ENCODE measurements around the gene CPT2.

CPT2 gene
- 6.0 to 12.1 (median 10.9) reads per million in 4 donors for total RNA-seq

DNA sequence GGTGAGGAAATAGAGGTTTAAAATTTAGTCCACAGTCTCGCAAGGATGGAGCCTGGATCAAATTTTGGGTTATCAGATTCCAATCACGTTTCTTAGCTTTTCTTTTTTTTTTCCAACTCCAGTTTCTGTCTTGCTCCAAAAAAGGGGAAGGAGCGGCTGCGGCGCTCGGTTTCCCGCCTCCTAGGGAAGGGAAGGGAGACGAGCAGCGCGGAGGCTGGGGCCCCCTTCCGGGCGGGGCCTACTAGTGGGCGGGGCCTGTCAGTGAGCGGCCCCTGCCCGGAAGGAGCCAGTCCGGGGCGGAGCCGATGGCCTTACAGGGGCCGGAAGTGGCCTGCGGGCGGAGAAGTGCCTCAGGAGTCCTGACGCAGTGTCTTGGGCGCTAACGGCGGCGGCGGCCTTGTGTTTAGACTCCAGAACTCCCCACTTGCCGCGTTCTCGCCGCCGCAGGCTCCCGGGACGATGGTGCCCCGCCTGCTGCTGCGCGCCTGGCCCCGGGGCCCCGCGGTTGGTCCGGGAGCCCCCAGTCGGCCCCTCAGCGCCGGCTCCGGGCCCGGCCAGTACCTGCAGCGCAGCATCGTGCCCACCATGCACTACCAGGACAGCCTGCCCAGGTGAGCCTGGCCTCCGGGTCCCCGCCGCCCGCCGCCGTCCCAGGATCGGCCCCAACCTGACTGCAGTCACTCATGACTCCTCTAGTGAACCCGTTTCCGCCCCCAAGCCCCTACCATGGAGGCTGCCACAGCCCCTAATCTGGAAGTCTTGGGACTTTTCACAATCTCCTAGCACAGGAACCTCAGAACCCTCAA is at the start of gene CPT2:
TSS of gene CPT2 (plus strand) at position 340 of the 806 bp plus-strand sequence. CDS start at position 460, 120 bp downstream.
- peak; percentile 81 to 96 (median 86) for DNase-seq

DNA sequence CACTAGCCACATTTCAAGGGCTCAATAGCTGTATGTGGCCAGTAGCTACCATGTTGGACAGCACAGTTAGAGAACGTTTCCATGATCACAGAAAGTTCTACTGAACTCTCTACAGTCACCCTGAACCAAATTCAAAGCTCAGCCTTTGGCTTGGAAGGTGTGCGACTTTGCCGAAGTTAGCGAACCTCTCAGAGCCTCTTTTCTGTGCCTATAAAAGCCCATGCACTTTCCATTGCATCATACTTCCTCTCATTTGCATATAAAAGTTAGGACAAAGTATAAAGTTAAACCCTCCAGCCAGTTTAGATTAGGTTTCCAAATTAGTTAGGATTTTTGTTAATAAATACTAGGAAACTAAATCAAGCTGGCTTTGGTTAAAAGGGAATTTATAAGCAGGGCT is 49.5 kb upstream of the CPT2 start:
- no peak for DNase-seq

DNA sequence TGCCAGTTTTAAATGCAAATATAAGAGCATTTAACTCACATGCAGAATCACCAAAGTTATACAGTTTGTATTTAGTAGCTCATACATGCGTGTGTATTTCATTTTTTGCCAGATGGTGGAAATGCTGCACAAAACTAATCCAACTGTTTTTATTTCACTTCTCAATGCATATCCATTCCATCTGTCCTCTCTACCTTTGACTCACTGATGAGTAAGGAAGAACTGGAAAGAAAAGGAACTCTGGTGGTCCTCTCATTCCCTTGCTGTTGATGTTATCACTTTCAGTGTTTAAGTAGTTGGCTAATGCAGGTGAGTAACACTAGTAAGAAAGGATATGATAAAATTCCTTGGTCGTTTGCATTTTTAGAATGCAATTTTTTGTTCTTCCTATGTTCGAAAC is 48.5 kb upstream of the CPT2 start:
- no peak for DNase-seq

DNA sequence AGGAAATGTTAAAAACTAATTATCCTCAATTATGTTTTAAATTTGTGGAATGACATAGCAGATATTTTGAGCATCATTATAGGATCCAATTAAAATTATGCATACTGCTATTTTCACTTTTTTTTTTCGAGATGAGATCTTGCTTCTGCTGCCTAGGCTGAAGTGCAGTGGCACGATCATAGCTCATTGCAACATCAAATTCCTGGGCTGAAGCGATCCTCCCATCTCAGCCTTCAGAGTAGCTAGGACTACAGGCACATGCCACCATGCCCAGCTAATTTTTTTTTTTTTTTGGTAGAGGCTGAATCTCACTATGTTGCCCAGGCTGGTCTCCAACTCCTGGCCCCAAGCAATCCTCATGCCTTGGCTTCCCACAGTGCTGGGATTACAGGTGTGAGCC is 42.9 kb upstream of the CPT2 start:
- DNase-seq = no peak

DNA sequence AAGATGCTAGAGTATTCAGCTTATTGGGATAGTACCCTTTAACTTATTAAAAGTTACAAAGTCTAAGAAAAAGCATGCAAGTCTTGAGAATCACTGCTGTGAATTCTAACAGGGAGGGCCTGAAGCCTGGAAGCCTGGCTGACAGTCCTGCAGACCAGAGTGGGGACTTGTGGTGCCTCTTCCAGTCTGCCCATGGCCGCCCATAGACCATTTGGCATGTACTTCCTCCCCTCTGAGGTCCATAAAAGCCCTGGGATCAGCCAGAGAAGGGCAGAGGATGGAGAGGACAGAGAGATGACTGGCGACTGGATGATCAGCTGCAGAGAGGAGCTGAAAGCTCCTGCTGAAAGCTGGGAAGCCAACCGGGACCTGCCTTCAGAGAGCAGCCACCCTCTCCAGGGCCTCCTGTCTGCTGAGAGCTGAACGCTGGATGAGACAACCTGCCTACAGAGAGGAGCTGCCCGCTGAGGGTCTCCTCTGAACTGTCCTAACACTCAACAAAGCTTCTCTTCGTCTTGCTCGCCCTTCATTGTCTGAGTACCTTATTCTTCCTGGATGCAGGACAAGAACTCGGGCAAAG is 41.7 kb upstream of the CPT2 start:
- no peak for DNase-seq

DNA sequence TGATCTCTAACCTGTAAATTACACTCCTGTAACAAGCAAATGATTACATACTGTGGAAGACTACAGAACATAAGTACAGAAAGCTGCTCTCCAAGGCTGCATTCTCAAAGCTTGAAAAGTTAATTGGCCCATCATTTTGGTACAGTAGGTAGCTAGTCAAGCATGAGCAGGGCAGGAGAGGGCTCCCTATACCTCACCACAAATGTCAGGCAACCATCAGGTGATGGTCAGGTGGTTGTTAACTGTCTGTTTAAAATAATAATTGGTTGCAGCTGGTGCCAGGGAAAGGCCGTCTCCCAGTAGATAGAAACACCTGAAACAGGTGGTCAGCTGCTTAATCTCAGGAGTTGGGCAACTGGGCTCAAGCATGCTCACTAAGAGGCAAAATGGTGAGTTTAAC is 41.1 kb upstream of the CPT2 start:
- no peak for DNase-seq

DNA sequence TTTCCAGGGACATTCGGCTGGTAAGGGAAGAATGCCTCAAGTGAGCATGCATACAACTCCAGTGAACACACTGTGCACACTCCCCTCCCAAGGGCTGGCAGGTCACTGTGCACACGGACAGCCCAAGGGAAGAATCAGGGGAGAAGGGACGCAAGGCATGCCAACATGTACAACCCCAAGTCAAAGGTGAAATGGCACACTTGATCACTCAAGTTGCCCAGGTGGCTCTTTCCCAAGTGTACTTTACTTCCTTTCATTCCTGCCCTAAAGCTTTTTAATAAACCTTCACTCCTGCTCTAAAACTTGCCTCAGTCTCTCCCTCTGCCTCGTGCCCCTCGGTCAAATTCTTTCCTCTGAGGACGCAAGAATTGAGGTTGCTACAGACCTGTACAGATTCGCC is 40.7 kb upstream of the CPT2 start:
- no peak for DNase-seq

DNA sequence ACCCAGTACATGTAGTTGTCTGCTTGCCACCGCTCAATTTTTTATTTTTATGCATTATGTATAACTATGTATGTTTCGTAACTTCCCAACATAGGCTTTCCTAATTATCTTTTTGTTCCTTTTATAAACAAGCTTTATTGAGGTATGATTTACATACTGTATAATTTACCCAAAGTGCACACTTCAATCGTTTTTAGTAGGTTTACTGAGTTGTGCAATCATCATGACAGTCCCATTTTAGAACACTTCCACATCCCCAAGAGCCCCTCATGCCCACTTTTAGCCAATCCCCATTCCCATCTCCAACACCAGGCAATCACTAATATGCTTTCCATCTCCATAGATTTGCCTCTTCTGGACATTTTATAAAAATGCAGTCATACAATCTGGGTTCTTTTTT is 39.8 kb upstream of the CPT2 start:
- DNase-seq = no peak

DNA sequence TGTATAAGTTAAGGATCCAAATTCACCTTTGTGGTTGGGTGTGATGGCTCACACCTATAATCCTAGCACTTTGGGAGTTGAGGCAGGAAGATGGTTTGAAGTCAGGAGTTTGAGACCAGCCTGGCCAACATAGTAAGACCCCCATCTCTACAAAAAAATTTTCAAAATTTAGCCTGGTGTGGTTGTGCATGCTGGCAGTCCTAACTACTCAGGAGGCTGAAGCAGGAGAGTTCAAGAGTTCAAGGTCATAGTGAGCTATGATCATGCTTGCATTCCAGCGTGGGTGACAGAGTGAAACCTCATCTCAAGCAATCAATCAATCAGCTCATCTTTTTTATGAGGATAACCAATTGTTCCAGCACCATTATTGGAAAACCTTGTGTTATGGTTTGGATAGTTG is 37.7 kb upstream of the CPT2 start:
- no peak for DNase-seq

DNA sequence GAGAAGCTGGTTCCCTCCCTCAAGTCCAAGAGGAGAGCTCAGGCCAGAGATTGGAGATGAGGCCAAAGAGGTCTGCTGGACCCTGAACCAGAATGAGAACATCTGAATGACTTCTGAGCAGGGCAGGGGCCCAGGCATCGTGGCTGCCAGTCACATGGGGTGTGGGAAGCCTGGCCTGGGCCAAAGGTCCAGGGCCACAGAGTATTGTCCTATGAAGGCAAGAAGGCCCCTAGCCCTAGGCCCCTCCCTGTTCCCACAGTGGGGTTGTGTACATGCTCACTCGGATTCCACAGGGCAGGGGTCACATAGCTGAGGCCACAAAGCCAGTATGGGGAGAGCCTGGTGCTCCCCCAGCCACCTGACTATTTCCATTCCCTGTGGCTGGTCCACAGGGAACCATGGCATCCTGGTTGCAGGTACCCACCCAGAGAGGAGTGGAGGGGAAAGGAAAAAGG is 35.7 kb upstream of the CPT2 start:
- no peak for DNase-seq

DNA sequence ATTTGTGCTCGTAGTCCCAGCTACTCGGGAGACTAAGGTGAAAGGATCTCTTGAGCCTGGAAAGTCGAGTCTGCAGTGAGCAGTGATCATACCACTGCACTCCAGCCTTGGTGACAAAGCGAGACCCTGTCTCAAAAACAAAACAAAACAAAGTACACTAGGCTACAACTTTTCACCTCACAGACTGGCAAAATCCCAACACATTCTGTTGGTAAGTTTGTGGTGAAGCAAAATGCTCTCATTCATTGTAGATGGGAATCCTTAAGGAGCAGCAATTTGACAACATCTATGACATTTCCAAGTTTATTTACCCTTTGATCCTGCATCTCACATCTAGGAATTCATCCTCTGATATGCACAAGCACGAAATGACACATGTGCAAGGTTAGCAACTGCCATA is 34.0 kb upstream of the CPT2 start:
- DNase-seq = no peak

DNA sequence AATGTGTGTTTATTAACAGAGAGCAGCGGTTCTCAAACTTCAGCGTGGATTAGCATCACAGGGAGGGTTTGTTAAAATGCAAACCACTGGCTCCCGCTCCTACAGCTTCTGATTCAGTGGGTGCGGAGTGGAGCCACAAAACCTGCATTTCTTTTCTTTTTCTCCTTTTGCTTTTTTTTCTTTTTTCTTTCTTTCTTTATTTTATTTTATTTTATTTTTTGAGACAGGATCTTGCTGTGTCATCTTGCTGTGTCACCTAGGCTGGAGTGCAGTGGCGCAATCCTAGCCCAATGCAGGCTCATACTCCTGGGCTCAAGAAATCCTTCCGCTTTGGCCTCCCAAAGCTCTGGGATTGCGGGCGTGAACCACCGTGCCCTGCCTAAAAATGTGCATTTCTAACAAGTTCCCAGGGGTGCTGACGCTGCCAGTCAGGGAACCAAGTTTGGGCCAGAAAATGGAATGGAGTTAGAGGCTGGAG is 33.3 kb upstream of the CPT2 start:
- no peak for DNase-seq

DNA sequence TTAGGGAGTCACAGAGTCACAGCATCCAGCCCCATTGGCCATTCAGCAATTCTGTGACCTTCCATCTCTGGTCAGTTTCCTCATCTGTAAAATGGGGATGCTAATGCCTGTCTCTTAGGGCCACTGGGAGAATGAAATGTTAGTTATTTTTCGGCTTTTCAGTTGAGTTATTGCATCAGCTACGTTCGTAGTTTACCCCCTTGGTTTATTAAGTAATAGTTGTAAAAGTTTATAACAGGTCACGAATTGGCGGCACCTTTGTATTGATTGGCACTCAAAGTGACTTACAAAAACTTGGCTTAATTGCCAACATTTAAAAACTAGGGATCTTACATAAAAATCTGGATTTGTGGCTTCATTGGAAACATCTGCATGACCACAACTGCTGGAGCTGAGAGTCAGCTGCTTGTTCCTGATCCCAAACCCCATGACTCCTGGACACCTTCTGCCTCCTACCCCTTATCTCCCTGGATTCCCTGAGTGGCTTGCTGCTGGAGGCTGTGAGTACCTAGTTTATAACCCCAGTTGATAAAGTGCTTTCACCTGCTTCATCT is 31.1 kb upstream of the CPT2 start:
- DNase-seq = no peak

DNA sequence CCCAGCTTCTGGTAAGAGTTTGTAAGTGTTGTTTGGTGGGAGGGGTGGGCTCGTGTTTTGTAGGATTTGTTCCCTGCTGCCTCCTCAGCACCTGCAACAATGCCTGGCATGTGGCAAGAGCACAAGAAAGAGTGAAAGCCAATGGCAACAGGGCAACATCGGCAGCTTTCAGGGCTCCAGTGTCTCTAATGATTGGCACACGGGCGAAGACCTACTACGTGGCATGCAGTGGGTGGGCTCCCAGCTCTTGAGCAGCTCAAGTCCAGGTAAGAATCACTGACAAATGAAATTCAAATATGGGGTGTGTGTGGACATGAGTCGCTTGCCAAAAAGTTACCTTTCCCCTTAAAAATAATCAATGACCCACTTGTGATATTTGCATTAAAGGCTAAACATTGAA is 30.3 kb upstream of the CPT2 start:
- DNase-seq = no peak

DNA sequence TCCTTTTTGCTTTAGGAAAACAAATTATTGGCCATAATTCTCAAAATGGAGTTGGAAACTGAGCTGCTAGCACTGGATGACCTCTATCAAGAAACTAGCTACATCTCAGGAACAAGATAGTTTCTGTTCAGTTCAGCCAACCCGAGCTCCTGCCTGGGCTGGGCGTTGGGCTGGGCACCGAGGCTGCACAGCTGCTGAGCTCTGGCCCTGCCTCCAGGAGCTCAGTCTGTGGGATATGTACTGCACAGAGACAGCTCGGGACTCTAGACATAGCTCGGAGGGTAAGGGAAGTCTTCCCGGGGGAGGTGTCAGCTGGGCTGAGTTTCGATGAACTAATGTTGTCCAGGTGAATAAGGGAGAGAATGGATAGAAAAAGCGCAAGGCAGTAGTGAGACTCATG is 29.7 kb upstream of the CPT2 start:
- no peak for DNase-seq

DNA sequence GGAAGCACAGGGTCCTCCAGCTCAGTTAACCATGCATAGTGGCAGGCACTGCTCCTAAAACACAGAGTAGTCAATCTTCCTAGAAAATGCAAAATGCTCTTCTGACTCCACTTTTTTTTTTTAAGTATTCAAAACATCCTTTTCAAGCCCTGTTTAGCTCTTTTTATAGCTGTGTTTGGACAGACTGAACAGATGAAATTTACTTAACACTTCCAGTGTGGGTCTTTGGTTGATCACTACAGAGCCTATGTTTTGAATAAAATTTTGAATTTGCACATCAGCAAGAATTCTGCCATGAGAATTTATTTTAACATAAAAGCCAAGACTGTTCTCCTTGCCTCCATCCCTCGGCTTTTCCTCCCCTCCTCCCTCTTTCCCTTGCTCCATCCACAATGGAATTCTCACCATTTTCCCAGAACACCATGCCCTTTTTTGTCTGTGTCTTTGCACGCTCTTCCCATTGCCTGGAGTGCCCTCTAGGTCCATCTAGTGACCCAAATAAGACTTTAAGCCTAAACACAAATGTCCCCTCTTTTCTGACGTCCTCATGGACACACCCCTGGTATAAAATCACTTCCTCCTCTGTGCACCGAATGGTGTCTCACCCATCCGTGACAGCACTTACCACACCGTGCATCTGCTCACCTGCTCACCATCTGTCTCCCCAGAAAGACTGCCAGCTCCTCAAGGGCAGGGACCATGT is 24.0 kb upstream of the CPT2 start:
- DNase-seq = no peak

DNA sequence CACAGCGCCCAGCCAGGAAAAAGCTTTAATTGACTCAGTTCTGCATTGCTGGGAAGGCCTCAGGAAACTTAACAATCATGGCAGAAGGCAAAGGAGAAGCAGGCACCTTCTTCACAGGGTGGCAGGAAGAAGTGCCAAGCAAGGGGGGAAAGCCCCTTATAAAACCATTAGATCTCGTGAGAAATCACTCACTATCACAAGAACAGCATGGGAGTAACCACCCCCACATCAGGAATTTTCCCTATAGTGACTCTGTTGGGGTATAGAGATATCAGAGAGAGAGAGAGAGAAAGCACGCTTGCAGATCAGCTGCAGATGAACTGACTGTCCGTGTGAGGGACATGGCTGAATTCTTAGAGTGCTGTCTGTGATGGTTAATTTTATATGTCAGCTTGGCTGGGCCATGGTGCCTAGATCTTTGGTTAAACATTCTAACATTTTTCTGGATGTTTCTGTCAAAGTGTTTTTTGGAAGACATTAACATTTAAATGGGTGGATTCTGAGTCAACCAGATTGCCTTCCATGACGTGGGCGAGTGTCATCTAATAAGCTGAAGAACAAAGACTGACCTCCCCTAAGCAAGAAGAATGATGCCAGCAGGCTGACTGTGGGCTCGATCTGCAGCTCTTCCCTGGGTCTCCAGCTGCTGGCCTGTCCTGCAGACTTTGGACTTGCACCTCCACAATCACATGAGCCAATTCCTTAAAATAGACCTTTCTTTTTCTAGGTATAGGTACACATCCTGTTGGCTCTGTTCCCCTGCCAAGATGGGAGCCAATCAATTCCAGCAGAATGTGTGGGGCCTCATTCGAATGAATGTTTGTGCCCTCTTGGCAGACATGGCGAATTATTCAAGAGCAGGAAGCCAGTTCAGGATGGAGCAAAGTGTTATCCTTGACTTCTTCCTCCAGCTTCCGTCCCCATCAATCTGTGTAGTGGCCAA is 21.4 kb upstream of the CPT2 start:
- no peak for DNase-seq

DNA sequence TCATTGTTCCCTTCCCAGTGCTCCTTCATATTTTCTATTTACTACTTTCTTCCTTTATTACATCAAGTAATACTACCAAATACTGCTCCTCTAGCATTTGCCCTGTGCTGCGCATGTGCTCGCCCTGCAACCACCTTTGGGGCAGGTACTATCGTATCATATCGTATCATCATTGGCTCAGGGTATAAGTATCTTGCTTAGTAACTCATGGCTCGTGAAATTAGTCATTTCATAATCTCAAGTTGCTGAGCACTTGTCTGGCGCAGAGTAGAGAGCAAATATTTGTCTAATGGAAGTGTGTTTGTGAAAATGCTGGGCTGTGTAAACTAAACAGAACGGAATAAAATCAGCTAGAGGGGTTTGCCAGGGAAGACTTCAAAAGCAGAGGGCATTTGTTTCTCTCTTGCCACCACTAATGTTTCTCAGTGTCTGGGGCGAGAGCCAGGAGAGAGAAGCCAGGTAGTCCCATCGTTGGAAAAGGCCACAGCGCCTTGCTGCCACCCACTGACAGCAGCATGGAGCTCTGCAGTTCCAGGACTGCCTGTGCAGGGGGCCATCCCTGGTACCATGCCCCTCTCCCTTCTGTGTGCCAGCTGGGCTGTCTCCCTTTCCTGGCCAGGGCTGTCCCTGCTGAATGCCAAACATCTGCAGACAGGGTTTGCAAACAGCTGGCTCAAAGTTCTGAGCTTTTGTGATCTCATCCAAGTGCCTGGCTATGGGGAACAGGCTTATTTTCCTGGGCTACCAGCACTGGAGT is 20.0 kb upstream of the CPT2 start:
- DNase-seq = no peak

DNA sequence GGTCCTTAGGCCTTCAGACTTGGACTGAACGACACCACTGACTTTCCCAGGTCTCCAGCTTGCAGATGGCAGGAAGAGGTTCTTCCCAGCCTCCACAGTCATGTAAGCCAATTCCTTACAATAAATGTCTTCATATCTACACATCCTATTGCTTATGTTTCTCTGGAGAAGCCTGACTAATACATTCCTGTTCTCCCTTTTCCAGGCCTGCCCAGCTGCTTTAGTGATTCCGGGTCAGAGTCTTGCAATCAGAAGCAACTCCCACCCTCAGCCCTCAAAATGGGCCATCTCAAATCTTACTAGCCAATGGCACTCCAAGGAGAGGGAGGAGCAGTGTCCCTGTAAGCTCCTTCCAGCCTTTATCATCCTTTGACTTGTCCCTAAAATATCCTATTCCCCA is 16.4 kb upstream of the CPT2 start:
- DNase-seq = no peak

DNA sequence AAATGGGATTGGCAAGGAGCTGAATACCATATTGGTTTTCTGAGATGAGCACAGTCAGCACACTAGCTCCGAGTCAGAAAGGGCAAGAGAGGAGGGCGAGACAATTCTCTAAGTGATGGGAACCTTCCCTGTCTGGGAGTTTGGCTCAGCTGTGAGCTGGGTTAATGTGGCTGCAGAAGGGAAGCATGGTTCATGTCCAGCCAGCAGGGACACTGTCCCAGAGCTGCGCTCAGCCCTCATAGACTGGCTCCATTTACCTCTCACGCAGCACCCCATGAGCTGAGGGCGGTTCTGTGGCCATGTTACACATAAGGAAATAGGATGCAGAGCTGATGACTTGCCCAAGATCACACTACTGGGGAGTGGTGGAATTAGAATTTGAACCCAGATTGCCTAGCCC is 15.7 kb upstream of the CPT2 start:
- no peak for DNase-seq

DNA sequence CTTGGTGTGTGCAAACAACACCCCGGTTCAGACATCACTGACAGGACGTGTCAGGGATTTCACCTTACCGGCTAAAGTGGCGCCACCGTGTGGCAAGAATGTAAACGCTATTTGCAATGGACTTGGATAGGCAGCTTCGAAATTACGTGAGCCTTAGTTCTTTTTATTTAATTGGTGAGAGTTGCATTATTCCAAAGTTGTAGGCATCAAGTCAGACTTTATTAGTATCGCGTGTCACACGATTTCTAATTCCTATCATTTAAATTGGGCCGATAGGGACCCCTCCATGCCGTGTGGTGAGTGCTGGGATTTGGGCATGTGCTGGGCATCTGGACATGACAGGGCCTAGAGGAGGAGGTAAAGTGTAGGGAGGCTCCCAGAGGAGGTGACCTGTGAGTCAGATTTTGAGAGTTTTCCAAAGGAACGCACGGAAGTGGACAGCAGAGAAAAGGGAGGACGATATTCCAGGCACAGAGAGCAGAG is 14.5 kb upstream of the CPT2 start:
- DNase-seq = peak; percentile 47 to 74 (median 58)

All from T-helper 1 cell (primary cell).